Measurements from ENCODE around the gene PKP4. TPM values are rescaled to one million over a fixed set of nuclear protein-coding genes. Genes with fewer than 3 reads are reported as not detected.

PKP4 gene
- total RNA-seq, 1 experiment from 2014 or later, result 52.0 TPM

- no CpG with 5 or more reads among the region's 2 CpGs for WGBS (ENCODE audit: extremely low coverage, insufficient read length, low lambda C conversion rate)
- no peaks in the 10 kb centered on the region for H3K79me1 ChIP-seq (ENCODE audit: insufficient read depth, low read depth, low read length, poor library complexity, severe bottlenecking)
- no peak overlapping the region for H3K23ac ChIP-seq (ENCODE audit: insufficient read length, low read depth, low read length)
- H2AFZ ChIP-seq (ENCODE audit: low read length), result no peak overlapping the region
- no peak overlapping the region for H2BK5ac ChIP-seq (ENCODE audit: insufficient read length, low read length)
- no peak overlapping the region for H3K4me3 Mint-ChIP-seq
- no peak overlapping the region for H2BK15ac ChIP-seq (ENCODE audit: low read depth, low read length)
- no peak overlapping the region for H3K4me2 ChIP-seq (ENCODE audit: insufficient read depth, insufficient read length, low read length)
- H4K5ac ChIP-seq (ENCODE audit: insufficient read length, low read depth, low read length), result no peak overlapping the region
- H3K56ac ChIP-seq (ENCODE audit: insufficient read length, low read depth, low read length), result no peak overlapping the region
- H4K91ac ChIP-seq (ENCODE audit: insufficient read length, low read depth, low read length), result no peak overlapping the region
- DNase-seq, result no peak
- H3K9ac ChIP-seq (ENCODE audit: extremely low read depth, insufficient read length, low read length), result no peak overlapping the region
- no peak overlapping the region for H3T11ph ChIP-seq (ENCODE audit: low read length)
- H2BK120ac ChIP-seq (ENCODE audit: low read depth, low read length, poor library complexity, severe bottlenecking), result no peak overlapping the region
- H2BK12ac ChIP-seq (ENCODE audit: insufficient read length, low read depth, low read length), result no peak overlapping the region
- H3K9me3 Mint-ChIP-seq, result no peaks in the 10 kb centered on the region
- H4K20me1 ChIP-seq (ENCODE audit: control insufficient read depth, insufficient read depth, insufficient read length), result no peaks in the 10 kb centered on the region
- no peaks in the 10 kb centered on the region for H3K4me1 ChIP-seq (ENCODE audit: insufficient read depth, low read length)
- peaks cover 8 to 37% (median 29%) of the 10 kb centered on the region in 3 experiments; a peak in 5 of 7 replicates for H3K36me3 Mint-ChIP-seq (ENCODE audit: insufficient read depth in 1 of 3, low read depth in 3 of 3)
- no peak overlapping the region for H4K8ac ChIP-seq (replicated peaks; ENCODE audit: insufficient read length, low read depth, low read length)
- no peak overlapping the region for H3K27ac ChIP-seq (ENCODE audit: insufficient read length, low read depth, low read length)
- no peak overlapping the region for H3K4ac ChIP-seq (ENCODE audit: low read depth, low read length)
- no peaks in the 10 kb centered on the region for H3K4me1 Mint-ChIP-seq
- no peaks in the 10 kb centered on the region for H3K27me3 Mint-ChIP-seq (ENCODE audit: low read depth)
- H3K23me2 ChIP-seq (ENCODE audit: insufficient read length, low read depth, low read length, poor library complexity, severe bottlenecking), result no peaks in the 10 kb centered on the region
- H3K14ac ChIP-seq (ENCODE audit: insufficient read depth, low read length), result no peak overlapping the region
- no peak overlapping the region for H2AK5ac ChIP-seq (ENCODE audit: insufficient read length, low read length)
- H3K27ac Mint-ChIP-seq, result no peak overlapping the region
- no peaks in the 10 kb centered on the region for H3K9me3 ChIP-seq (ENCODE audit: control insufficient read depth, low read depth, low read length)
- H2BK20ac ChIP-seq (ENCODE audit: low read depth, low read length, poor library complexity, severe bottlenecking), result no peak overlapping the region
- H3K27me3 ChIP-seq (ENCODE audit: insufficient read depth, low read length), result no peaks in the 10 kb centered on the region
- no peak overlapping the region for H3K18ac ChIP-seq (ENCODE audit: insufficient read length, low read depth, low read length)
- TF ChIP-seq, protein P1, sequence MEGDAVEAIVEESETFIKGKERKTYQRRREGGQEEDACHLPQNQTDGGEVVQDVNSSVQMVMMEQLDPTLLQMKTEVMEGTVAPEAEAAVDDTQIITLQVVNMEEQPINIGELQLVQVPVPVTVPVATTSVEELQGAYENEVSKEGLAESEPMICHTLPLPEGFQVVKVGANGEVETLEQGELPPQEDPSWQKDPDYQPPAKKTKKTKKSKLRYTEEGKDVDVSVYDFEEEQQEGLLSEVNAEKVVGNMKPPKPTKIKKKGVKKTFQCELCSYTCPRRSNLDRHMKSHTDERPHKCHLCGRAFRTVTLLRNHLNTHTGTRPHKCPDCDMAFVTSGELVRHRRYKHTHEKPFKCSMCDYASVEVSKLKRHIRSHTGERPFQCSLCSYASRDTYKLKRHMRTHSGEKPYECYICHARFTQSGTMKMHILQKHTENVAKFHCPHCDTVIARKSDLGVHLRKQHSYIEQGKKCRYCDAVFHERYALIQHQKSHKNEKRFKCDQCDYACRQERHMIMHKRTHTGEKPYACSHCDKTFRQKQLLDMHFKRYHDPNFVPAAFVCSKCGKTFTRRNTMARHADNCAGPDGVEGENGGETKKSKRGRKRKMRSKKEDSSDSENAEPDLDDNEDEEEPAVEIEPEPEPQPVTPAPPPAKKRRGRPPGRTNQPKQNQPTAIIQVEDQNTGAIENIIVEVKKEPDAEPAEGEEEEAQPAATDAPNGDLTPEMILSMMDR (conservative IDR thresholded peaks at IDR 0.05), result no peak
- H3K79me2 ChIP-seq (ENCODE audit: insufficient read depth, low read length), result no peaks in the 10 kb centered on the region
Observed at GRCh38 chr2:158633261-158633660, 176.5 kb downstream of the PKP4 start.
